ENCODE data around the gene LCK.

Gene LCK

GRCh38 chr1:32285658-32286057 is 34.6 kb downstream of the LCK start:
- Histone ChIP-seq H3K79me1 (ENCODE audit: low read length) (no peaks in the 10 kb centered on the region), H4K8ac (ENCODE audit: low read depth, low read length) (no peak overlapping the region), H3K18ac (ENCODE audit: low read length) (no peak overlapping the region), H2AK5ac (ENCODE audit: low read length) (no peak overlapping the region), H4K5ac (ENCODE audit: low read length) (no peak overlapping the region), H3K9ac (ENCODE audit: low read length) (no peak overlapping the region), H3K4me3 (ENCODE audit: low read length) (no peak overlapping the region), H3K4me1 (ENCODE audit: control insufficient read depth, low read depth, low read length) (no peaks in the 10 kb centered on the region), H2BK15ac (replicated peaks; ENCODE audit: low read depth) (no peak overlapping the region), H3K56ac (ENCODE audit: low read length) (no peak overlapping the region), H3K36me3 (ENCODE audit: control insufficient read depth, insufficient read depth, low read length) (peaks cover 1% of the 10 kb centered on the region), H2BK120ac (ENCODE audit: low read depth, low read length) (no peak overlapping the region), H3K4me2 (ENCODE audit: low read length) (no peak overlapping the region), H3K23ac (ENCODE audit: low read length) (no peak overlapping the region), H3K4ac (ENCODE audit: low read depth, low read length) (no peak overlapping the region), H2BK5ac (ENCODE audit: low read length) (no peak overlapping the region), H3K27me3 (ENCODE audit: insufficient read depth, low read length, poor library complexity) (no peaks in the 10 kb centered on the region), H3K79me2 (ENCODE audit: control insufficient read depth, insufficient read depth, low read length) (no peaks in the 10 kb centered on the region), H3K27ac (ENCODE audit: low read depth, low read length) (no peak overlapping the region)
- WGBS (ENCODE audit: extremely low coverage, insufficient coverage, low lambda C conversion rate): no CpG with 5 or more reads among the region's 3 CpGs
- no peak for DNase-seq

DNA sequence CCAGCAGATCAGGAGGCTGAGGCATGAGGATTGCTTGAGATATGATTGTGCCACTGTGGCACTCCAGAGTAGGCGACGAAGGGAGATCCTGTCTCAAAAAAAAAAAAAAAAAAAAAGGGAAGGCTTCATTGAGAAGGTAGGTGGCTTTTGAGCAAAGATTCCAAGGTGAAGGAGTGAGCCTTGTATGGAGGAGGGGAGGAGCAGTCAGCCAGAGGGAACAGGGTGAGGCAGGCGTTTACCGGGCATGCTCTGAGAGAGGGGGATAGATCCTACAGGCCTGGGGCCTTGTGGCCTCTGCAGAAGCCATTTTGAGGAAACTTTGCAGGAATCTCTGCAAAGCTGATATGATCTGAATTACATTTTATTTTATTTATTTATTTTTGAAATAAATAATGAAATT is 35.7 kb downstream of the LCK start:
- peak; percentile 70 for DNase-seq
- Histone ChIP-seq H3K79me2 (ENCODE audit: control insufficient read depth, insufficient read depth, low read length) (no peaks in the 10 kb centered on the region), H3K36me3 (ENCODE audit: control insufficient read depth, insufficient read depth, low read length) (peaks cover 1% of the 10 kb centered on the region), H3K4me2 (ENCODE audit: low read length) (no peak overlapping the region), H3K27me3 (ENCODE audit: insufficient read depth, low read length, poor library complexity) (no peaks in the 10 kb centered on the region), H2BK120ac (ENCODE audit: low read depth, low read length) (no peak overlapping the region), H4K8ac (ENCODE audit: low read depth, low read length) (no peak overlapping the region), H3K4ac (ENCODE audit: low read depth, low read length) (no peak overlapping the region), H3K23ac (ENCODE audit: low read length) (no peak overlapping the region), H3K18ac (ENCODE audit: low read length) (no peak overlapping the region), H2BK15ac (replicated peaks; ENCODE audit: low read depth) (no peak overlapping the region), H3K4me3 (ENCODE audit: low read length) (no peak overlapping the region), H4K5ac (ENCODE audit: low read length) (no peak overlapping the region), H2AK5ac (ENCODE audit: low read length) (no peak overlapping the region), H3K4me1 (ENCODE audit: control insufficient read depth, low read depth, low read length) (no peaks in the 10 kb centered on the region), H2BK5ac (ENCODE audit: low read length) (no peak overlapping the region), H3K27ac (ENCODE audit: low read depth, low read length) (no peak overlapping the region), H3K79me1 (ENCODE audit: low read length) (no peaks in the 10 kb centered on the region), H3K56ac (ENCODE audit: low read length) (no peak overlapping the region), H3K9ac (ENCODE audit: low read length) (no peak overlapping the region)
- no CpG with 5 or more reads among the region's 4 CpGs for WGBS (ENCODE audit: extremely low coverage, insufficient coverage, low lambda C conversion rate)

DNA sequence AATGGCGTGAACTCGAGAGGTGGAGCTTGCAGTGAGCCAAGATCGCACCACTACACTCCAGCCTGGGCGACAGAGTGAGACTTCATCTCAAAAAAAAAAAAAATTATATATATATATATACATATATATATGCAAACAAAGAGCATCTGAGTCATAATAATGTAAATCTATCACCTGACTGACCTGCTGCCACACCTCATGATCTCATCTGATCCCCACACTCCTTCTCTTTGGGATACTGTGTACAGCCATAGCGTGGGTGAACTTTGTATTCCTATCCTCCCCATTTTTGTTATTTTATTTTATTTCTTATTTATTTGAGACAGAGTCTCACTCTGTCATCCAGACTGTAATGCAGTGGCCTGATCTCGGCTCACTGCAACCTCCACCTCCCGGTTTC is 38.2 kb downstream of the LCK start:
- Histone ChIP-seq H3K79me2 (ENCODE audit: control insufficient read depth, insufficient read depth, low read length) (no peaks in the 10 kb centered on the region), H3K27ac (ENCODE audit: low read depth, low read length) (no peak overlapping the region), H3K18ac (ENCODE audit: low read length) (no peak overlapping the region), H3K4ac (ENCODE audit: low read depth, low read length) (no peak overlapping the region), H3K9ac (ENCODE audit: low read length) (no peak overlapping the region), H4K5ac (ENCODE audit: low read length) (no peak overlapping the region), H3K56ac (ENCODE audit: low read length) (no peak overlapping the region), H3K4me3 (ENCODE audit: low read length) (no peak overlapping the region), H3K27me3 (ENCODE audit: insufficient read depth, low read length, poor library complexity) (no peaks in the 10 kb centered on the region), H4K8ac (ENCODE audit: low read depth, low read length) (no peak overlapping the region), H2BK5ac (ENCODE audit: low read length) (no peak overlapping the region), H2BK15ac (replicated peaks; ENCODE audit: low read depth) (no peak overlapping the region), H2BK120ac (ENCODE audit: low read depth, low read length) (no peak overlapping the region), H3K23ac (ENCODE audit: low read length) (no peak overlapping the region), H3K36me3 (ENCODE audit: control insufficient read depth, insufficient read depth, low read length) (peaks cover 1% of the 10 kb centered on the region), H3K4me2 (ENCODE audit: low read length) (no peak overlapping the region), H2AK5ac (ENCODE audit: low read length) (no peak overlapping the region), H3K4me1 (ENCODE audit: control insufficient read depth, low read depth, low read length) (no peaks in the 10 kb centered on the region), H3K79me1 (ENCODE audit: low read length) (peaks cover 1% of the 10 kb centered on the region)
- DNase-seq: no peak
- WGBS (ENCODE audit: extremely low coverage, insufficient coverage, low lambda C conversion rate): no CpG with 5 or more reads among the region's 7 CpGs

- no peak overlapping the region for H3K27ac ChIP-seq (ENCODE audit: low read depth, low read length)
- H3K27me3 ChIP-seq (ENCODE audit: insufficient read depth, low read length, poor library complexity): no peaks in the 10 kb centered on the region
- H3K18ac ChIP-seq (ENCODE audit: low read length): peak overlapping the region; percentile 70
- H3K79me1 ChIP-seq (ENCODE audit: low read length): peaks cover 9% of the 10 kb centered on the region
- H3K36me3 ChIP-seq (ENCODE audit: control insufficient read depth, insufficient read depth, low read length): no peaks in the 10 kb centered on the region
- no CpG with 5 or more reads among the region's 10 CpGs for WGBS (ENCODE audit: extremely low coverage, insufficient coverage, low lambda C conversion rate)
- no peak overlapping the region for H2BK120ac ChIP-seq (ENCODE audit: low read depth, low read length)
- H2AK5ac ChIP-seq (ENCODE audit: low read length): no peak overlapping the region
- no peak overlapping the region for H3K4me3 ChIP-seq (ENCODE audit: low read length)
- peaks cover 4% of the 10 kb centered on the region for H3K79me2 ChIP-seq (ENCODE audit: control insufficient read depth, insufficient read depth, low read length)
- H2BK5ac ChIP-seq (ENCODE audit: low read length): no peak overlapping the region
- no peaks in the 10 kb centered on the region for H3K4me1 ChIP-seq (ENCODE audit: control insufficient read depth, low read depth, low read length)
- H3K9ac ChIP-seq (ENCODE audit: low read length): peak overlapping the region; percentile 56
- H3K56ac ChIP-seq (ENCODE audit: low read length): peak overlapping the region; percentile 83
- peak overlapping the region; percentile 89 for H3K4ac ChIP-seq (ENCODE audit: low read depth, low read length)
- peak overlapping the region; percentile 100 for H4K8ac ChIP-seq (ENCODE audit: low read depth, low read length)
- peak; percentile 27 for DNase-seq
- H3K4me2 ChIP-seq (ENCODE audit: low read length): peak overlapping the region; percentile 36
- H3K23ac ChIP-seq (ENCODE audit: low read length): no peak overlapping the region
- peak overlapping the region; percentile 59 for H2BK15ac ChIP-seq (replicated peaks; ENCODE audit: low read depth)
- peak overlapping the region; percentile 87 for H4K5ac ChIP-seq (ENCODE audit: low read length)
Measured at GRCh38 chr1:32291145-32291707, 40.2 kb downstream of the LCK start.

DNA sequence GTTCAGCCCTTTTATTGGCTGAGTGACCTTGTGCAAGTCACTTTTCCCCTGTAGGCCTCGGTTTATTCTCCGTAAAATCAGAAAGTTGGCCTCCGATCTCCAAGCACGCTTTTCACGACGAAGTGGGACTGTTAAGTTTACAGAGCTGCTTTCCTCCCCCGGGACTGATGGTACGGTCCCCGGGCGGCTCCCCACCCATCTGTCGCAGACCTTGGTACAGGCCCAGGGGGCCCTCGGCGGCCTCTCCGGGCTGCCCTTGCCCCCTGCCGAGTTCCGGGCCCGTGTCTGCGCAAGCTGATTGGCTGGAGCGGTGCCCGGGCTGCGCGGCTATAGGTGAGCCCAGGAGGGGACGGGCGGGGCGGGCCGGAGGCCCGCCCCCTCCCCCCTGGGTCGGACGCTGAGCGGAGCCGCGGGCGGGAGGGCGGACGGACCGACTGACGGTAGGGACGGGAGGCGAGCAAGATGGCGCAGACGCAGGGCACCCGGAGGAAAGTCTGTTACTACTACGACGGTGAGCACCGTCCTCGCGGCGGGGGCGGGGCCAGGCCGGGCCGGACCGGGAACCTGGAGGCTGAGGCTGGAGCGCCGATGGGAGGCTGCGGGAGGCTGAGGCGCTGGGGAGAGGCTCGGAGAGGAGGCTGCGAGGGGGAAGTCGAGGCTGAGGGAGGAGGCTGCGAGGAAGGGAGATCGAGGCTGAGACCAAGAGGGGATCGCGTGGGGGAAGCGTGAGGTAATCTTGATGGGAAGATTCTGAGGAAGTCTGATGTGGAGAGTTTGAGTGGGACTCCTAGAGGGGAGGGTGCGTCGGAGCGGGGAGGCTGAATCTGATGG is 40.9 kb downstream of the LCK start, which contains the start of gene HDAC1:
HDAC1 (plus strand) TSS at position 376 of the 831 bp plus-strand sequence; CDS start at position 463, 87 bp downstream.
- Histone ChIP-seq H3K79me1 (ENCODE audit: low read length) (peaks cover 9% of the 10 kb centered on the region), H2AK5ac (ENCODE audit: low read length) (peak within 1 kb of the TSS; percentile 49), H3K23ac (ENCODE audit: low read length) (peak within 1 kb of the TSS; percentile 45), H3K27me3 (ENCODE audit: insufficient read depth, low read length, poor library complexity) (no peaks in the 10 kb centered on the region), H3K18ac (ENCODE audit: low read length) (peak within 1 kb of the TSS; percentile 70), H2BK15ac (replicated peaks; ENCODE audit: low read depth) (peak within 1 kb of the TSS; percentile 59), H2BK5ac (ENCODE audit: low read length) (peak within 1 kb of the TSS; percentile 50), H3K4ac (ENCODE audit: low read depth, low read length) (peak within 1 kb of the TSS; percentile 89), H3K27ac (ENCODE audit: low read depth, low read length) (peak within 1 kb of the TSS; percentile 66), H4K5ac (ENCODE audit: low read length) (peak within 1 kb of the TSS; percentile 87), H4K8ac (ENCODE audit: low read depth, low read length) (peak within 1 kb of the TSS; percentile 100), H3K9ac (ENCODE audit: low read length) (peak within 1 kb of the TSS; percentile 90), H3K4me2 (ENCODE audit: low read length) (peak within 1 kb of the TSS; percentile 82), H3K4me3 (ENCODE audit: low read length) (peak within 1 kb of the TSS; percentile 93), H3K79me2 (ENCODE audit: control insufficient read depth, insufficient read depth, low read length) (peaks cover 4% of the 10 kb centered on the region), H2BK120ac (ENCODE audit: low read depth, low read length) (no peak within 1 kb of the TSS), H3K4me1 (ENCODE audit: control insufficient read depth, low read depth, low read length) (no peaks in the 10 kb centered on the region), H3K56ac (ENCODE audit: low read length) (peak within 1 kb of the TSS; percentile 97), H3K36me3 (ENCODE audit: control insufficient read depth, insufficient read depth, low read length) (no peaks in the 10 kb centered on the region)
- DNase-seq: peak; percentile 93
- WGBS (ENCODE audit: extremely low coverage, insufficient coverage, low lambda C conversion rate): no CpG with 5 or more reads among the region's 67 CpGs

Measured in mesendoderm (in vitro differentiated cells).